ENCODE data around the gene ASTN2.

- TF ChIP-seq CTCF (conservative IDR thresholded peaks at IDR 0.05) (no peak), ZFX (IDR thresholded peaks at IDR 0.05) (no peak)
These were observed 949.8 kb downstream of the ASTN2 start for GRCh38 chr9:116464987-116465571.
